ENCODE data around the gene TMEM138.

TMEM138 gene

GRCh38 chr11:61342207-61342803, 19.9 kb upstream of the TMEM138 start:
- DNase-seq (ENCODE audit: low read depth) = no peak

- DNase-seq (ENCODE audit: low read depth) = no peak
Observed at GRCh38 chr11:61343792-61344745, 18.1 kb upstream of the TMEM138 start.

GRCh38 chr11:61345170-61345610, 17.0 kb upstream of the TMEM138 start:
- no peak for DNase-seq (ENCODE audit: low read depth)

- DNase-seq (ENCODE audit: low read depth) = no peak
Observed at GRCh38 chr11:61345954-61346843, 16.0 kb upstream of the TMEM138 start.

GRCh38 chr11:61347916-61348461, 14.2 kb upstream of the TMEM138 start:
- DNase-seq (ENCODE audit: low read depth) = no peak

GRCh38 chr11:61349189-61349751, 12.9 kb upstream of the TMEM138 start:
- no peak for DNase-seq (ENCODE audit: low read depth)

GRCh38 chr11:61349916-61350315, 12.3 kb upstream of the TMEM138 start:
- DNase-seq (ENCODE audit: low read depth) = no peak

GRCh38 chr11:61350336-61350735, 11.8 kb upstream of the TMEM138 start:
- DNase-seq (ENCODE audit: low read depth) = no peak

GRCh38 chr11:61350803-61351202, 11.4 kb upstream of the TMEM138 start:
- no peak for DNase-seq (ENCODE audit: low read depth)

- no peak for DNase-seq (ENCODE audit: low read depth)
Observed at GRCh38 chr11:61352038-61352437, 10.1 kb upstream of the TMEM138 start.

GRCh38 chr11:61353131-61354067, 8.8 kb upstream of the TMEM138 start:
- DNase-seq (ENCODE audit: low read depth) = no peak

- DNase-seq (ENCODE audit: low read depth) = no peak
Observed at GRCh38 chr11:61354208-61354607, 8.0 kb upstream of the TMEM138 start.

GRCh38 chr11:61356706-61357105, 5.5 kb upstream of the TMEM138 start:
- DNase-seq (ENCODE audit: low read depth) = no peak

GRCh38 chr11:61357233-61357893, 4.8 kb upstream of the TMEM138 start:
- DNase-seq (ENCODE audit: low read depth) = no peak

GRCh38 chr11:61357894-61358239, 4.3 kb upstream of the TMEM138 start:
- DNase-seq (ENCODE audit: low read depth) = no peak

GRCh38 chr11:61358566-61358965, 3.6 kb upstream of the TMEM138 start:
- no peak for DNase-seq (ENCODE audit: low read depth)

GRCh38 chr11:61359516-61359915, 2.7 kb upstream of the TMEM138 start:
- no peak for DNase-seq (ENCODE audit: low read depth)

GRCh38 chr11:61361237-61361740, 885 bp upstream of the TMEM138 start:
- no peak for DNase-seq (ENCODE audit: low read depth)

- DNase-seq (ENCODE audit: low read depth) = no peak
Observed at GRCh38 chr11:61362542-61362875, 335 bp downstream of the TMEM138 start.

All from activated T-helper 1 cell treated with Interleukin-2 at 50 U/mL for 16 hours (primary cell).